Iris pigment epithelial cell (primary cell): Measurements from ENCODE around the gene PDZD2.

Experiments used
- DNase-seq: peaks from one replicate; pipeline ENCODE4 v3.0.0-alpha.2; 2011; ENCODE audit warnings: low read depth

The PDZD2 gene

DNA sequence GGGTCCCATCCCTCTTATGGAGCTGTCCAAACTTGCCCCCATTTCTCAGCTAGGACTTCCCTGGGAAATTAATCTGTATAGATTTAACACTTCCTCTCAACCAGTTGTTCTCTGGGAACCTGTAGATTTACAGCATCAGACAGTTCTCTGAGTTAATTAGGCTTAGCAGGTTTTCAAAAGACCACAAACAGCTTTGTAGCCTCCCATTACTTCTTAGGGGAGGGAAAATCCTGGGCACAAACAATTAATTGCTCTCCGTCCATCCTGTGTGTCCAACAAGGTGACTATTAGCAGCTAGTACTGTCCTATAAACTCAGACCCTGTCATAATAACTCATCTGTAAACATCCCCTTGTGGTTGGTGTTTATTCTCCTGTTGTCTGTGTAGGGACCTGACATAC, 337.2 kb downstream of the PDZD2 start:
- no peak for DNase-seq

DNA sequence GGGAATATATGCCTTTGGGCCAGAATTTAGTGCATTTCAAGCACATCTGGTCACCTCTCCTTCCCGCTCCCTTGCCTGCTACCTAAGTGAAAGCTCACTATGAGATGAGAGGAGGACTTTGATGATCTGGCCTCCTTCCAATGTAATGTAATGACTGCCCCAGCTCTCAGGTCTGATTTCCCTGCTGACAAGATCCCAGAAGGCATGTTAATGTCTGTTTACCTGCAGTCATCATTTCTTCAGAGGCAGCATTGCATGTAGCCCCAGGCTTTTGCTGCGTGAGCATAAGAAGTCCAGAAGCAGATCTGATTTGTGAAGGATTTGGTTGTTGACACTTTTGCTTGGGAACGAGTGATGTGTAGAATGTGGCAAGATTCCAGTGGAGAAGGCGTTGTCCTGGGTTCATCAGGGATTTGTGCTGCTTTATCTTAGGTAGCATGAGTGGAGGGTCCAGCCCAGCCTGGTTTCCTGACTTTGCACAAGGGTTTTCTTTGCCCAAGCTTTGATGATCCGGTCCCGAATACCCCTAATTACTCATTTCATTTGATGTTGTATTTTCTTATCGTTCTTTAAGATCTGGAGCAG, 342.5 kb downstream of the PDZD2 start:
- no peak for DNase-seq

DNA sequence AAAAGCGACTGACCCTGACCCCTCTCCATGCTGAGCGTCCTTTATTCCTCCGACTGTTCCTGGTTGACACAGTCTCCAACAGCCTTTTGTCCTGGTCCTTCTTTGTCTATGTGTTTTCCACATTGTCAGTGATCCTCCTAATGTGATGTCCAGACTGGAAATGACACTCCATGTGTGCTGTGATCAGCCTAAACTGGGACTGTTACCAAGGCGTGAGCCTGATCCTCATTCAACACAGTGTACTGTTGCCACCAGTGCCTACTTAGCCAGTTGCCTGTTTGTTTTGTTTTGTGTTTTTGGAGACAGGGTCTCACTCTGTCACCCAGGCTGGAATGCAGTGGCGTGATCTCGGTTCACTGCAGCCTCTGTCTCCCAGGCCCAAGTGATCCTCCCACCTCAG, 343.1 kb downstream of the PDZD2 start:
- DNase-seq = no peak

DNA sequence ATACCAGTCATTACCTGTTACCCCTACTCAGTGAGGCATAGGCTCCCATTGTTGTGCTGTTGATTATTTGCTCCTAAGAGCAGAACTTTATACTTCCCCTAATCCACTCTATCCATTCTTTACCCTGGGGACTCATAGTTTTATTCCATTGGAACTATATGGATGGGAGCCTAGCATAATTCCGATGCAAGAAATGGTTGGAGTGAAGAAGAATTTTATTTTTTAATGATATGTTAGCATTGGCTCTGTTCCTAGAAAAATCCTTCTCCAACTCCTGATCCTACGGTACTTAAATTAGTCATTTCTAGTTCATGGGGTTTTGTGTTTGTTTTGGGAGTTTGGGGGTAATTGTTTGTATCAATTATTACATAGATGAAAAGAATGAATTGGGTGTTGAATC, 343.7 kb downstream of the PDZD2 start:
- DNase-seq = no peak

DNA sequence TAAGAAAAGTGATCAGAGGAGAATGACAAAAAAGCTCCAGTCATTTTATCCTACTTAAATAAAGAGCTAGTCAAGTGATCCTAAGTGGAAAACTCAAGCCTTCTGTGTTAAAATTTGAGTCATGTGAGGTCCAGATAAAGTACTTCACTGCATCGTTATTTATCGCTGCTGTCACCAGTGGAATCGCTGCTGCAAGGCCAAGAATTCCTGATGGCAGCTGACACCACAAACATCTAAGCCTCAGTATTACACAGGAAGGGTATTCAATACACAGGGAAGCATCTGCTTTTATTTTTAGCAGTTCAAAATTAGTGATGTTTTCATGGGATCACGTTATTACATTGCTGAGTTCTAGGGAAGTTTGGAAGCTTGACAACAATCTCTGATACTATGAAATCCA, 344.9 kb downstream of the PDZD2 start:
- DNase-seq = no peak

DNA sequence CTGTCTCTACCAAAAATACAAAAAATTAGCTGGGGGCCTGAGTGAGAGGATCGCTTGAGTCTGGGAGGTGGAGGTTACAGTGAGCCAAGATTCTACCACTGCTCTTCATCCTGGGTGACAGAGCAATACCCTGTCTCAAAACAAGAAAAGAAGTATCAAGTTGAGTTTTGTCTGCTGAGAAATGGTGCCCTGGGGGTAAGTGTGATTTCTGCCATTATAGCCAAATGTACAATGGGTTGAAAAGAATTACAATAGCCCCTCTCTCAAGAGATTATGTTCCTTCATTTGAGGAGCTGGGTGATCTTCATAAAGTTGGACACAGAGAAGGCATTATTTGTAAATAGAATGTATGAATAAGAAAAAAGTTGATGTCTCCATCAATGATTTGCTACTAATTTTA, 345.8 kb downstream of the PDZD2 start:
- DNase-seq = no peak

DNA sequence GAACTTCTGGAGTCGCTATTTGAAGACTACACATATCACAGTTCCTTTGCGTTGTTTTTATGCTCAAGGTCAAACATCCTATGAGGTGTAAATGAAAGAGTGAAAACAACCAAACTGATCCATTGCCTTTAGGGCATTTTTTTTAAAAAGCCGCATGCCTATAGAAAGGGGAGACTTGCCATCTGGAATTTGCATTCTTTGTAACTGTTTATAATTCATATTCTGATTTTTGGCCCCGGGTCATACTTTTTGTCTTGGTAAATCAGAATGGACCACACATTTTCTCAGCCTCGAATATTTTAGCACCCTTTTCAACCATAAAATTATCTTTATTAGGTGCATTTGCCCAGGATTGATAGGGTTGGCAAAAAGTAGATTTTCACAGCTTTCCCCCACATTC, 347.2 kb downstream of the PDZD2 start:
- DNase-seq = no peak

DNA sequence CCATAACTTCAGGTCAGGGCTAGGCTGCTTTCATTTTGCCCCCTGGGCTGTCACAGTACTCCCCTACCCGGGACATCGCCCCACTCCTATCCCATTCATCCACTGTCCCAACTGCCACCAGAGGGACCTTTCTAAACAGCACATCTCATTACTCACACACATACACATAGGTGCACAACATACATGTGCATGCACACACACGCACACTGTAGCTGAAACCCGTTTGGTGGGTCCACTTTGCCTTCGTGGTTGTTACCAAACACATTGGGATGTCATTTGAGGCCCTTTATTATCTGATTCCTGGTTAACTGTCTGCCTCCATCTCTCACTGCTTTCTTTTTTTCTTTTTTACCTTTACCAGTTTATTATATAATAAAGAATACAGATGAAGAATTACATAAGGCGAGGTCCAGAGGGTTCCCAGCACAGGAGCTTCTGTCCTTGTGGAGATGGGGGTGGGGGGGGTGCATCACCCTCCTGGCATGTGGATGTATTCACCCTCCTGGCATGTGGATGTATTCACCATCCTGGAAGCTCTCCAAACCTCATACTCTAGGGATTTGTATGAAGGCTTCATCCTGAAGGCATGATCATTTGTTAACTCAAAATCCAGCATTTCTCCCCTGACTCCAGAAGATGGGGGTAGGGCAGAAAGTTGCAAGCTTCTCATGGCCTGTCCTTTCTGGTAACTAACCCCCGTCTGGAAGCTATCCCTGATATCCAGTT, 349.2 kb downstream of the PDZD2 start:
- DNase-seq = peak; percentile 94

DNA sequence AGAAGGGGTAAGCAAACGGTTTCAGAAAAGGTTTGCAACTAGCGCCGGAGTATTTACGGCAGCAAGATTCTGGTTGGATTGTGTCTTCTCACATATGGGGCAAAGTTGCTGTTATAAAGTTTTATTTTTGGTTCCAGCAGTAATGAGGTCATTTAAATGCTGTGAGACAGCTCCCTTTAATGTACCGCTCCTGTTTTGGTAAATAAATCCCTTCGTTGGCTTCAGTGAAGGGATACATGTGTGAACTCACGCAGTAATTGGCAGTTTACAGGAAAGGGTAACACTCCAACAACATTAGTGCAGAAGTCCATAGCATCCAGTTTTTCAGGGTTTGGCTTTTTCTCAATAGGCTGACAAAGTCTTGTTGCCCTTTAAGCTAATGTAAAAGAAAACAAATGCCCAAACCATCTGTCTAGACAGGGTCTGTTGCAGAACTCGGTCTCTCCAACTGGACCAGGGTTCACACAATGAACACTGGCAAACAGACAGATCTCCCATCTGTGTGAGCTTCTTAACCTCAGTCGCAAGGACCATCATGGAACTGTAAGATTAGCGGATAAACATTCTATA, 351.2 kb downstream of the PDZD2 start:
- no peak for DNase-seq

DNA sequence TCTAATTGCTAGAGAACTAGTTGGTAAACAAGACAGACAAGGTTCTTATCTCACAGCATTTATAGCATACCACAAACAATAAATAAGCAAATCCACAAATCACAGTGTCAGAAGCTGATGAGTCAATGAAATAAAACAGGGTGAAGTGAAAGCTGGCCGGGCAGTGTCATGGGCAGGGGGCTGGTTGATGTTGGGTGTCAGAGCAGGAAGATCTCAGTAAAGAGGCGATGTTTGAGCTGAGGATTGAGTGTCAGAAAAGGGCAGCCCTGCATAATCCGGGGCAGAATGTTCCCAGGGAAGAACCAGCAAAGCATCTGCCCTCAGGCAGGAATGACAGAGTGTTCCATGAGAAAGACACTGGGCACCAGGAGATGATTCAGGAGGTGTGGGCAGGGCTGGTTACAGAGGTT, 351.8 kb downstream of the PDZD2 start:
- no peak for DNase-seq

DNA sequence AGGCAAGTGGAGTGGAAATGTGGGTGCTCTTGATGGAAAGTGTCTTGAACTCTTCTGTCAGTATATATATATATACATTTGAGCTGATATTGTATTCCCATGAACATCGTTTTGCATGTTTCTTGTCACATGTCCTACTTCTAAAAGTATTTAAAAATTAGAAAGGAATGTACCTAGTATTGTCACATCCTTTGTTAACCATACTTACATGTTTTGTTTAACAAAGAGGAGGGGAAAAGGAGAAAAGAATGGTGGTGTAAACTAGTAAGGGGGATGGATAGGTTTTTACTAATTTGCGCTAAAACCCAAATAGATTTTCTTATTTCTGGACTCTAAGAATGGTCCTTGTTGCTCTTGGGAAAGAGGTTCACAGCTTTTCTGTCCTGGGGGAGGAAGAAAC, 353.4 kb downstream of the PDZD2 start:
- DNase-seq = no peak

DNA sequence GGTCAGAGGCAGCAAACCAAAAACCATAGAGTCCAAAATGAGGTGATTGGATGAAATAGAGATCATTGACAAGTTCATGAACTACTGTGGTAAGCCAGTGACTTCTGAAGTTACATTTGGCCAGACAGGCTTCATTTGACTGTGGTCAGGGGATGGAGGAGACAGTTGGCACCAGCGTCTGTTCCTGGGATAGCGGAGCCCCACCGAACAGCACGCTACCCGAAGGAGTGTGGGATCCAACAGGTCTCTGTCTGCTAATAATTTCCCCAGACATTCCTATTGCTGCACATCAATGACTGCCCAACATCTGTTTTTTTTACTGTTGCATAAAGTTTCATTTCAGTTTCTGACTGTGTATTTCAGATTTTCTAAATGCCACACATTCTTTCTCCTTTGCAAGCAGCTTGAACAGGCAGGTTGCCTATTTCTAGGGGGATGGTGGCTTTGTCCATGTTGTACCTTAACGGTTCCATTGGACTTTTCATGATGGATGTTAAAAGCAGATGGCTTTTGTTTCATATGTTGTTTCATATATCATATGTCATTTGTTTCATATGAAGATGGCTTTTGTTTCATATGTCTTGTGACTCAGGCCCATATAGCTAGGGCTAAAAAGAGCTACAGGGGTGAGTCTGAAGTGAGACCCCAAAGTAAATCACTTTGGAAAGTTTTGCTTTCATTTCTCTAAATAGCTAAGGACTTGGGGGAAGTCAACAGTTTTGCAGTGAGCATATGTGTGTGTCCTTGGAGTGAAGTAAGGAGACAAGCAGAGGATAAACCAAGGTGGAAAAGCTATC, 354.4 kb downstream of the PDZD2 start:
- peak; percentile 71 for DNase-seq

DNA sequence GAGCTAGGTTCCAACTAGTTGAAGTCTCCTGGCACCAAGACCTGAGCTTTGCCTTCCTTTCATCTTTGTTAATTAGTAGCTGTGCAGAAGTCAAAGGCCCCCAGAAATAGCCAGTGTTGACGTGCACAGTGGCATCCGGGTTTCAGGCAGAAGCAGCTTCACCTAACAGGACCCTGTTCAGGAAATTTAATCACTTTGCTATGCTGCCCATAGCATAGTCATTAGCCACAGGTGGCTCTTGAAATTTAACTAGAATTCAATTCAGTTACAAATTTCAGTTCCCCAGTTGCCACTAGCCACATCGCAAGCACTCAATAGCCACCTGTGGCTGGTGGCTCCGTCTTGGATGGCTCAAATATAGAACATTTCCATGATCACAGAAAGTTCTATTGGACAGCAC, 356.1 kb downstream of the PDZD2 start:
- DNase-seq = no peak

DNA sequence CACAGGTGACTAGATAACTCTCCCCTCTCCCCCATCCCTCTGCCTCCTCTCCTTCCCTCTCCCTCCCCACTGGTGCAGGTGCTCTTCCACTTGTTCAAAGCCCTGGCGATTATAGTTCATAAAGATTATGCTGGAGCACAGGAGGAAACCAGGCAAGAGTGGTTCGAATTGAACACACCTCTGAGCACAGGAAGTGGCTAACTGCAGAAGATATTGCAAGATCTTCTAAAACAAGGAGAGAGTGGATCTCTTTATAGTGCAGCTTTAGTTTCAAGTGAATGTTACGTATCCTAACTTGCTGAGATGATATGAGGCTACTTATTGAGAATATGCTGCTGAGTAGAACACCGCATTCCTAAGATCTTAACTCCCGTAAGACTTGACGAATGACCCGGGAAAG, 356.8 kb downstream of the PDZD2 start:
- no peak for DNase-seq

DNA sequence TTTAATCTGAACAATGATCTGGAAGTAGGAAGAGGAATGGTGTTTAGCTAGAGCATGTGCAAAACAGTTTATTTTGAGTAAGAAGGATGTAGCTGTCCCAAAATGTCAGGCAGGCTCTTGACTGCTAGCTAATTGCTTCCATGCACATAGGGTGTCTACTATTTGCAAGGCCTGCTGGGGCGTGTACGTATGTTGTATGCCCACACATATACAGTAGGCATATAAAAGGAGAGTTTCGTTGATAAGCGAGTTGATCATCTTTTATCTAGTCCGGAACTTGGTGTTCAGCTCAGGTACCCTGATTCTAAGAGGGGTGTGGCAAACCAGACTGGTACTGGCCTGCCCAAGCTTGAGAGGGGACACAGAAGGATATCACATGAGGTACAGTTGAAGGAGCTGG, 358.0 kb downstream of the PDZD2 start:
- DNase-seq = no peak

DNA sequence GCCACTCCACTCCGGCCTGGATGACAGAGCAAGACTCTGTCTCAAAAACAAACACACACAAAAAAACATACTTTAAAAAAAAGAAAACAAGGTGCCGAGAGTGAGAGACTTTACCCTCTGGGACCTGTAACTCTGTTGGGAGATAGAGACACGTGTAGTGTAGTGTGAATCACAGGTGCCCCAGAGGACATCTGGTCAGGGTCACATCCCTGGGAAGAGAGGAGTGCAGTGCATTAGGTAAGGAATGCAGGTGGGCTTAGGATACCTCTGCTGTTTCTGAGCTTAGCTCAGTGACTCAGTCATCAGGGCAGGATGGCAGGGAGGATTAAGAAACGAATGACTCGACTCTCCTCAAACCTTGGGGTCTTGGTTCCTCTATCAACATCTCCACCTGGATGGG, 360.5 kb downstream of the PDZD2 start:
- DNase-seq = no peak

DNA sequence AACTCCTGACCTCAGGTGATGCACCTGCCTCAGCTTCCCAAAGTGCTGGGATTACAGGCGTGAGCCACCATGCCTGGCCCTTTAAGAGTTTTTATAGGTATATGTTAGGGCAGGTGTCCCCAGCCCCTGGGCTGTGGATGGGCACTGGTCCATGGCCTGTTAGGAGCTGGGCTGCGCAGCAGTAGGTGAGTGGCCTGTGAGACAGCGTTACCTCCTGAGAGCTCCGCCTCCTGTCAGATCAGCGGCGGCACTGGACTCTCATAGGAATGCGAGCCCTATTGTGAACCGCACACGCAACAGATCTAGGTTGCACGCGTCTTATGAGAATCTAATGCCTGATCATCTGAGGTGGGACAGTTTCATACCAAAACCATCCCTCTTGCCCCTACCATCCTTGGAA, 361.8 kb downstream of the PDZD2 start:
- DNase-seq = no peak

DNA sequence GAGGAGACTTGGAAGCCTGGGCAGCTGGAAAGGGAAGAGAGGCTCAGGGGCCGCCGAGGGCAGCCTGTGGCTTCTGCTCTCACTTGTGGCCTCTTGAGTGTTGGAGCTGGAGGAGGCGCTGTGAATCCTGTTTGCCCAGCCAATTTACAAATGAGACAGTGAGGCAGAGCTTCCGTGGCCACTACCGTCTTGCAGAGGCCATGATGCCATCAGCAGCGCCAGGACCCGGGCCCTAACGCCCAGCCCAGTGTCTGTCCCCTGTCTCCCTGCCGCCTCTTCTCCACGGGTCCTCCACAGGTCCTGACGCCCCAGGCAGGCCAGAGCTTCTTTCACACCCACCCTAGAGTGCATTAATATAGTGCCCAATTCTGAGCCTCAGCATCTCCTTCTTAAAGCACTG, 362.4 kb downstream of the PDZD2 start:
- DNase-seq = no peak

DNA sequence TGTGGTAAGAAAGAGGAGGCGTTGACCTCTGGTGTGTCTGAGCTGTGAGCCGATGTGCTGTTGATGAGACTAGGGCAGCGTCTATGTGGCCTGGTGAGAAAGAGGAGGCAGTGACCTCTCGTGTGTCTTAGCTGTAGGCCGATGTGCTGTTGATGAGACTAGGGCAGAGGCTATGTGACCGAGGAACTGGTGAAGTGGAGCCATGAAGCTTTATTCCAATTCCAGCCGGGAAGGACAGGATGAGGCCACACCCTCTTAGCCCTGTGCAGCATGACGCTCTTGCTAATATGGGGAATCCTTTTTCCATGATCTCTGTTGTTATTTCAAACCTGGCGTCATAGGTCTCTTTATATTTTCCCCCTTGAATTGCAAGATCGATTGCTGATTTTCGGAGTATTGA, 362.8 kb downstream of the PDZD2 start:
- no peak for DNase-seq

DNA sequence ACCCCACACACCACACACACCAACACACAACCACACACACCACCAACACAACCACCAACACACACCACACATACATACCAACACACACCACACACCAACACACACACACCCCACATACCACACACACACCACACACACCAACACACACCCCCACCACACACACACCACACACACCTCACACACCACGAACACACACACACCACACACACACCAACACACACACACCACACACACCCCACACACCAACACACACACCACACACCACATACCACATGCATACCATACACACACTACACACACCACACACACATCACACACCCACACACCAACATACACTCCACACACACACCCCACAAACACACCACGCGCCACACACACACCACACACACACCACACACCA, 363.8 kb downstream of the PDZD2 start:
- DNase-seq = no peak

DNA sequence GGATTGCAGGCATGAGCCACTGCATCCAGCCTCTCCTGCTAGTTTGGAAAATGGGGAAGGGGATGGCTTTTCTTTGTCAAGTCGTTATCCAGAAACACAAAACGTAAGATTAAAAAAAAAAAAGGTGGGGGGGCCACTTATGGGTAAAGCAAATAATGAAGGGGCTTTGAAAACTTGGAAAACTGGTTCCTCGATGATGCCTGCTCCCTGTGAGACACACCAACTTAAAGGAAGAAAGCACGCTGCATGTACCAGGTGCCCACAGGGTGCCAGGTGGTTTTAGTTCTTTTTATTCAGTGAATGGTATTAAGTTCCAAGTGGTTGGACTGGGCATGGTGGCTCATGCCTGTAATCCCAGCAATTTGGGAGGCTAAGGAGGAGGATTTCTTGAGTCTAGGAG, 365.1 kb downstream of the PDZD2 start:
- no peak for DNase-seq

DNA sequence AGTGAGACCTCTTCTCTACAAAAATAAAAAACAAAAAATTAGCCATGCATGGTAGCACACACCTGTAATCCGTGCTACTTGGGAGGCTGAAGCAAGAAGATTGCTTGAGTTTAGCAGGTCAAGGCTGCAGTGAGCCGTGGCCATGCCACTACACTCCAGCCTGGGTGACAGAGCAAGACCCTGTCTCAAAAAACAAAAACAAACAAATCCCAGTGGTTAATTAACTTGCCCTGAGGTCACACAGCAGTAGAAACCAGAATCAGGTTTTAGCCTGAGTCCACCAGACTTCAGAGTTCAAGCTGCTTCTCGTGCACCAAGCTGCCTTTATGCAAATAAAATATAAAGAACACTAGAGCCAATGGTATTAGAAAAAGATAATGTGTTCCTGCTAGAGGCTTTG, 365.5 kb downstream of the PDZD2 start:
- DNase-seq = no peak

DNA sequence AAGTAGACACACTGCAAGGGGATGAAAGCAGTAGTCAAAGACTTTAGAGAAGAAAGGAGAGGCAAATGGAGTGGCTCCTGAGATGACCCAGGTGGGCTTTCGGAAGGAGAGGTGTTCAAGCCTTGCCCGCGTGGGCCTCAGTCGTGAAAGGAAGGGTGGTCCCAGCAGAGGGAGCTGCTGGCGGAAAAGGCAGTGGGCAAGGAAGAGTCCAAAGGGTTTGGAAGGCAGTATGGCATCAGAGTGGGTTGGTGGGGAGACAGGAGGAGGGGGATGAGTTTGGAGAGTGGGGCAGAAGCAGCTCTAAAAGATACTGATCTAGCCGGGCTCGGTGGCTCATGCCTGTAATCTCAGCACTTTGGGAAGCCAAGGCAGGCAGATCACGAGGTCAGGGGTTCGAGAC, 369.8 kb downstream of the PDZD2 start:
- no peak for DNase-seq
